ENCODE results near the gene LRRC74A. TPM values are rescaled to one million over a fixed set of nuclear protein-coding genes. Genes with fewer than 3 reads are reported as not detected.
A peak's percentile ranks its signal among the peaks of the same experiment; 100 is the strongest.

Gene LRRC74A
- total and polyA plus RNA-seq, 10 of the 15 experiments (the other 5 are each of a cell fraction or from before 2014, with no cell fraction given): not detected

GRCh38 chr14:76904740-76905569 lies 78.7 kb downstream of the LRRC74A start:
- WGBS (ENCODE audit: insufficient coverage, insufficient replicate concordance, low lambda C conversion rate, missing lambda C conversion rate): under 1% methylated on average over 14 of the region's 14 CpGs
- DNase-seq (ENCODE audit: low read depth, low spot score) (peak; percentile 84), ATAC-seq (peak; percentile 93), FAIRE-seq (peak; percentile 76)
- Histone ChIP-seq H3K4me3 (no peak overlapping the region), H3K36me3 (ENCODE audit: control insufficient read depth in 2 of 2, insufficient read depth in 2 of 2, low read length in 1 of 2) (no peaks in the 10 kb centered on the region), H3K9me3 (replicated peaks; ENCODE audit: control insufficient read depth, insufficient read depth, low read length) (no peaks in the 10 kb centered on the region), H3K4me1 (ENCODE audit: control insufficient read depth, insufficient read depth, low read length) (peaks cover 11% of the 10 kb centered on the region), H4K20me1 (ENCODE audit: control insufficient read depth, insufficient read depth) (no peaks in the 10 kb centered on the region), H3K9ac (ENCODE audit: control insufficient read depth, insufficient read depth, low read length) (no peak overlapping the region), H3K4me2 (ENCODE audit: control insufficient read depth, insufficient read depth) (peak overlapping the region; percentile 4; the same call in 1 of the 2 replicates), H3K27ac (ENCODE audit: control insufficient read depth, insufficient read depth) (peak overlapping the region; percentile 38), H3K27me3 (replicated peaks in 1 of 2; ENCODE audit: control insufficient read depth in 2 of 2, insufficient read depth in 2 of 2, low read length in 1 of 2) (no peaks in the 10 kb centered on the region), H3K79me2 (ENCODE audit: control insufficient read depth, insufficient read depth, low read length) (no peaks in the 10 kb centered on the region), H2AFZ (ENCODE audit: control insufficient read depth, low read depth, low read length) (peak overlapping the region; percentile 13)
- no TSS peak for BruUV-seq (replicated peaks)
- POLR2A ChIA-PET: interaction anchor here (1.2 kb wide), 1 partner anchor 66 kb away, joined by 3 read pairs; no protein-coding TSS in a partner anchor
- in situ Hi-C loops (cut with MboI) (no loop called here), intact Hi-C loops (cut with micrococcal nuclease; ENCODE audit: unreplicated experiment) (no loop called here)
- SMC1A ChIA-PET (ENCODE audit: uncharacterized antibody, unreplicated experiment): interaction anchor here (0.6 to 1.9 kb wide), 12 partner anchors 8 to 216 kb away, joined by 3 to 7 read pairs (median 4); no protein-coding TSS in a partner anchor
- RAD21 ChIA-PET (ENCODE audit: unreplicated experiment): interaction anchor here (0.7 to 3.2 kb wide), 9 partner anchors 8 to 165 kb away, joined by 3 to 14 read pairs (median 4); no protein-coding TSS in a partner anchor
- CTCF ChIA-PET: interaction anchor here (0.7 to 3.1 kb wide), 10 partner anchors 9 to 176 kb away, joined by 4 to 23 read pairs (median 8); no protein-coding TSS in a partner anchor
- TF ChIP-seq SIX5 (IDR thresholded peaks at IDR 0.05; ENCODE audit: low read depth, low read length, severe bottlenecking): no peak
- TF ChIP-seq BMI1 (IDR thresholded peaks at IDR 0.05; ENCODE audit: borderline replicate concordance): no peak
- peak; percentile 60; the same call in 1 of the 2 replicates for TF ChIP-seq TCF3 (IDR thresholded peaks at IDR 0.05; ENCODE audit: borderline replicate concordance, insufficient read depth, low read depth, low read length)
- no peak for TF ChIP-seq ZNF24 (IDR thresholded peaks at IDR 0.05)
- TF ChIP-seq SREBF2 (IDR thresholded peaks at IDR 0.05; ENCODE audit: low read length): no peak
- TF ChIP-seq SMAD1 (IDR thresholded peaks at IDR 0.05; ENCODE audit: low read depth, partially characterized antibody): no peak
- no peak for TF ChIP-seq SKIL (IDR thresholded peaks at IDR 0.05; ENCODE audit: low read depth, poor library complexity, severe bottlenecking)
- no peak for TF ChIP-seq JUND (IDR thresholded peaks at IDR 0.05; ENCODE audit: low read depth, low read length)
- TF ChIP-seq PRDM15 (CRISPR knock-in tag; IDR thresholded peaks at IDR 0.05): no peak
- TF ChIP-seq ZBTB40 (IDR thresholded peaks at IDR 0.05; ENCODE audit: borderline replicate concordance): no peak
- TF ChIP-seq SMC3 (IDR thresholded peaks at IDR 0.05; ENCODE audit: borderline replicate concordance, low read length): no peak
- TF ChIP-seq BCL11A (IDR thresholded peaks at IDR 0.05; ENCODE audit: low read depth, low read length): peak; percentile 74
